NCI-H345 (cell line): ENCODE measurements around the gene MFNG.
A peak's percentile ranks its signal among the peaks of the same experiment; 100 is the strongest.

ENCODE experiments used
- DNase-seq: peaks from one replicate; lab custom pipeline; 2025; lab: John Stamatoyannopoulos, UW

Gene MFNG

DNA sequence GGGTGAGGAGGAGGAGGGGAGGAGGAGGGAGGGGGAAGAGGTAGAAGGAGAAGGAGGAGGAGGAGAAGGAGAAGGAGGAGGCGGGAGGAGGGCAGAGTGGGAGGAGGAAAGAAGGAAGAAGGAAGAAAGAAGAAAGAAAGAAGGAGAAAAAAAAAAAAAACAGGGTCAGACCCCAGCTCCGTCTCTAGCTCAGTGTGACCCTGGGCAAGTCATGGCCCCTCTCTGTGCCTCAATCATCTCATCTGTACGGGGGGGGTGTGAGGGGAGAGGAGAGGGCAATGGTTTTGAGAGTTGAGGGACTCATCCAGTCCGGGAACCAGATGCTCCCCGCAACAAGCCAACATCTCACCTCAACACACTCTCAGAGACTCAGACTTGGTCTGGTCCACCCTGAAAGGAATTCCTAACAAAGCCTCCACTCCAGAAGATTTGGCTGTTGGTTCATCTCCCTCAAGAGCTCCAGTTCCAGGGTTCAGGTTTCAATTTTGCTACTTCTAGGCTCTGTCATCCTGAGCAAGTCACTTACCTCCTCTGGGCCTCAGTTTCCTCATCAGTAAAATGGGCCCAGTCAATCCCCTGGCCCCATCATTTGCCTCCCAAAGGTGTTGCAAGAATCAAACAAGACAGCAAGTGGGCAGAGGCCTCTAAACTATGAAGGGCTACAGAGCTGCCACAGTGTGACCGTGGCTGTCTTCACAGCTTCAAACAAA is 25.4 kb upstream of the MFNG start:
- DNase-seq = no peak

DNA sequence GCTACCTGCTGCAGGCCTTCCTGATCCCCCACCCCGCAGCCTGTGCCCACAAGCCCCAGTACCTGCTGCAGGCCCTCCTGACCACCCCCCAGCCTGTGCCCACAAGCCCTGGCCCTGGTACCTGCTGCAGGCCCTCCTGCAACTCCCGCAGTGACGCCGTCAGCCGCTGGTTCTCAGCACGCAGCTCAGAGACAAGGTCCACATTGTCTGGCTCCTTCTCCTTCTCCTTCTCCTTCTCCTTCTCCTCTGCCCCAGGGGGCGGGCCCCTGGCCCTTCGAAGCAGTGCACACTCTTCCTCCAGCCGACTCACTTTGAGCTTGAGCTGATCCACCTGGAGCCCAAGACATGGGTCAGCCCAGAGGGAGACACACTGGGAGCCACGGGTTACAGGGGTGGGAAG is 23.9 kb upstream of the MFNG start:
- no peak for DNase-seq

- DNase-seq = no peak
Measured at GRCh38 chr22:37509059-37509860, 23.1 kb upstream of the MFNG start.

GRCh38 chr22:37508431-37508992 is 22.3 kb upstream of the MFNG start:
- DNase-seq = no peak

GRCh38 chr22:37507731-37508130 is 21.5 kb upstream of the MFNG start:
- no peak for DNase-seq

GRCh38 chr22:37505989-37506388 is 19.8 kb upstream of the MFNG start:
- no peak for DNase-seq

GRCh38 chr22:37505565-37505964 is 19.4 kb upstream of the MFNG start:
- DNase-seq = no peak

DNA sequence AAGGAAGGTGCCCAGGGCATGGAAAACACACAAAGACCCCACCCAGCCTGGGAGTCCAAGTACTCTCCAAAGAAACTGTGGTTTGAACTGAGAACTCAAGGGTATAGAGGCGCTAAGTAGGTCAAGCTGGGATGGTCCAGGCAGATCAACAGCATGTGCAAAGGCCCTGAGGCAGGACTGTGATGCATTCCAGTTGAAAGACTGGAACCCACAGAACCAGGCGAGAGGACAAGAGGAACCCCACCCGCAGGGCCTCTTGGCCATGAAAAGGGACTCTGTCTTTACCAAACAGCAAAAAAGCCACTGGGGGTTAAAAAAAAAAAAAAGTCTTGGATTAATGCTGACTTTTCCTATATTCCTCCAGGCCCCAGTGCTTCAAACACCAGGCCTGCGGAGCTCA is 18.8 kb upstream of the MFNG start:
- DNase-seq = no peak

DNA sequence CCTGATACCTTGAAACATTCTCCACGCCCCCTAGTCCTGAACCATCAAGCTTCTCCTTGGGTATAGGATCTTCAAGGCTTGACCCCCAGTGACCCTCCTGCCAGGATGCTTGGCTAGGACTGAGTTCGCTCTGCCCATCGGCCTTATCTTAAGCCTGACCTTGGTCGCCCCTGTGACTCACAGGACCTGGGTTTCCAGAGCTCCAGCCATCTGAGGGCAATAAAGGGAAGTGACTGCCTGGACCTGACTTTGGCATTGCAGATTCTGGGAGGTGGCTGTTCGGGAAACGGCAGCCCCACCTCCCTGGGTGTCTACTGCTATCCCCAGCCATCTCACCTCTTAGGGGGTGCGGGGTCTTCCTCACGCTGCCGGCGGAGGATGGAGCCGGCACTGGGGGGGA is 17.7 kb upstream of the MFNG start:
- no peak for DNase-seq

- no peak for DNase-seq
Measured at GRCh38 chr22:37503183-37503683, 17.0 kb upstream of the MFNG start.

DNA sequence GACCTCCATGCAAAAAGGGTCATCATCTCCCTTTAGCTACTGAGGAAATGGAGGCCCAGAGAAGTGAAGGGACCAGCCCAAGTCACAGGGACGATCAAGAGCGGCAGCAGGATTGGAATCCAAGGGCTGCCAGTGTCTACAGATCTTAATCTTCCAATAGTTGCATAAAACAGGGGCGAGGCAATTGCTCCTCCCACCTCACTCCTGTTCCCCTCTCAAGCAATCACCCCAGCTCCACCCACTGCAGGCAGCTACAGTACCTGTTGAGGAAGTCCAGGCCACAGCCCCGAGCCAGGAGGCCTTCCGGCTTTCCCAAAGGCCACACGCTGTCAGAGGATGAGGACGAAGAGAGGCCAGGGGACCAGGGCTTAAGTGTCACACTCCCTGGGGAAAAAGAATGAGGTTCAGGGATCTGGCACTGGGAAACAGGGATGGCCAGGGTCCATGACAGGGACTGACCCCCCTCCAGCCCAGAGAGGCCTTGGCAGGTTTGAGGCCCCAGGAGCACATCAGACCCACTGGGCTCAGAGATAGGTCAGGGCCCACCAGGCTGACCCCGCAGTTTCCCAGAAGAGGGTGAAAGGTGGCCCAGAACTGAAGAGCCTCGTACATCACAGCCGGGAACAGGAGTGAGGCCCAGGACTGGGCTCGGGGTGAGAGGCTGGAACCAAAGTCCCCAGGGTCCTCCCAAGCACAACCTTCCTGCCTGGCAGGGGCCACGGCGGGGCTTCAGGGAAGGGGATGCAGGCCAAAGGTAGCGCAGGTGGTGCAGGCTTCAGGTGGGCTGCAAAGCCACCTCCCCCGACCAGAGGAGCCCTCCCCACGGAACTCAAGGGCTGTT is 16.4 kb upstream of the MFNG start:
- no peak for DNase-seq

DNA sequence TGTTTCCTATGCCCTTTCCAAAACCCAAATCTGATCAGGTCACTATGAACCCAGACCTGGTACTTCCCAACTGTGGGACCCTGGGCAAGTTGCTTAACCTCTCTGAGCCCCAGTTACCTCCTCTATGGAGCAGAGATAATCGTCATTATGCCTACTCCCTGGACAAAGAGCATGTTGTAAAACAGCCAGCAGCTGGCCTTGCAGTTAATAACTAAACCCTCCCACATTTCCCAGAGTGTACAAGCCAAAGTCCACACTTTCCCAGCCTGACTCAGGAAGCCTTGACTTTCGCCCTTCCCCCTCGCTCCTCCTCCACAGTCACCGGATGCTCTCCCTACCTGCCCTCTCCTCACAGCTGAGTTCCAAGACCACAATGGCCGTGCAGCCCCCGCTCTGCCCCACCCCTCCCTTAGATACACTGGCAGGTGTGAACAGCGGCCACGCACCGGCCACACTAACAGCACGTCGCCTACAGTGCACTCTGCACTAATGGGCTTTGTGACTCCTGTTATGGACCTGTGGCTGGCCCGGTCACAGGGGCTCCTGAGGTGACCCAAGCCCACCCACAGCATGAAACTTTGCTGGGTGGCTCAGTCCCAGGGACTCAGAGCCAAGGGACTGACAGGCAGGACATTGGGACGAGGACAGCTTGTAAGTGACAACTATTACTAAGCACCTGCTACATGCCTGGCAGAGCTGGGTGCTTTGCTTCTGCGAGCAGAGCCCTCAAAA is 15.6 kb upstream of the MFNG start:
- no peak for DNase-seq

DNA sequence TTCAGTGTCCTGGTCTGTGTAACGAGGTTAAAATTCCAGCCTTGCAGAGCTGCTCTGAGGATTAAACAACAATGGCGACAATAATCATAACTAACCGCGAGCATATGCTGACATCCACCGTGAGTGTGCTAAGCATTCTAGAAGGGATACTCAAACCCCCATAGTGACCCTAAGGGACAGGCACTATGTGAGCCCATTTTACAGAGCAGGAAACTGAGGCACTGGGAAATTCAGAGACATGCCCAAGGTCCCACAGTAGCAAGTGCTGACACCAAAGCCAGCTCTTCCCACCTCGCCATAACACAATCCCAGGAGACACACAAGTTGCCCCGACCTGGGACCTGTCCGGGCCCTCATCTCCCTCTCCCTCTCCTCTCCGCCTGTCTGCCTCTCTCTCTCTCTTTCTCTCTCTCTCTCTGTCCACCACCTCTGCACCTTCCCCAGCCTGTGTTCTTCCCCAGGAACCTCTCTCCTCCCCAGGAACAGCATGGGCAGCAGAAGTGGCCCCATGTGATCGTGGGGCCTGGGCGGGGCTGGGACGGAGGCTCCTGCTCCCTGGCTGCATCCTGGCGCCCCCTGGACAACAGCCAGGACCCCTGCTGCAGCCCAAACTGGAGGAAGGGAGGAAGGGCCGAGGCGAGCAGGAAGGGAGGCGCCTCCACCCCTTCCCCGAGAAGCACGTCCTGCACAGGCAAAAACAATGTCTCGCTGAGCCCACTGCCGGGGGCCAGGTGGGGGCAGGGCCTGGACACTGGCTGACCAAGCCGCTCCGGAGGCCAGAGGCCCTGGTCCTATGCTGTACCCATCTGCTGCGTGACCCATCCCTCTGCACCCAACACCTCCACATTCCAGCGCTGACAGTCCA is 14.8 kb upstream of the MFNG start:
- no peak for DNase-seq

GRCh38 chr22:37499789-37500540 is 13.8 kb upstream of the MFNG start:
- no peak for DNase-seq

GRCh38 chr22:37499027-37499707 is 13.0 kb upstream of the MFNG start:
- no peak for DNase-seq

DNA sequence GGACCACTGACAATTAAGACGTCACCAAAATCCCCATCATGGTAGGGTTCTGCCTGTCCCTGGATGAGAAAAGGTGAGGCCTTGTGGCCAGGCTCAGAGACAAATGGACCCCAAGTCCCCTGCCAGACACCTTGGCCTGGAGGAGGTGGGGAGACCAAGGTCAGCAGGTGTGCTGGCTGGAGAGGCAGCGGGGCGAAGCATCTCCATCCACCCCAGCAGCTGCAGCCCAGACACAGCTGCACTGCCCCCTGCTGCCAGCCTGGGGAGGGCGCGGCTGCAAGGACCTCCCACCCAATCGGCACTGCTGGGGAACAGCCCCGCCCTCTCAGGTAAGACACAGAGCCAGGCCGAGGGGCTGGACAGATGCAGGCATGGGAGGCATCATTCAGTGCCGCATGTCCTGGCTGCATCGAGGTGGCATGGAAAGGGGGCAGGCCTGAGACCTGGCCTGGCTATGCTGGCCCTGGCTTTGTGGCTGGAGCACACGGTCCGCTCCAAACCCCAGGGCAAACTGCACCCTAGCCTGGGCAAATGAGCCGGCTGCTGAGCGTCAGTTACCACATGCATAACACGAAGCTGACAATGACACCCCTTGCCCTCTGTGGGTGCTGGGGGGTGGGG is 12.2 kb upstream of the MFNG start:
- peak; percentile 31 for DNase-seq

DNA sequence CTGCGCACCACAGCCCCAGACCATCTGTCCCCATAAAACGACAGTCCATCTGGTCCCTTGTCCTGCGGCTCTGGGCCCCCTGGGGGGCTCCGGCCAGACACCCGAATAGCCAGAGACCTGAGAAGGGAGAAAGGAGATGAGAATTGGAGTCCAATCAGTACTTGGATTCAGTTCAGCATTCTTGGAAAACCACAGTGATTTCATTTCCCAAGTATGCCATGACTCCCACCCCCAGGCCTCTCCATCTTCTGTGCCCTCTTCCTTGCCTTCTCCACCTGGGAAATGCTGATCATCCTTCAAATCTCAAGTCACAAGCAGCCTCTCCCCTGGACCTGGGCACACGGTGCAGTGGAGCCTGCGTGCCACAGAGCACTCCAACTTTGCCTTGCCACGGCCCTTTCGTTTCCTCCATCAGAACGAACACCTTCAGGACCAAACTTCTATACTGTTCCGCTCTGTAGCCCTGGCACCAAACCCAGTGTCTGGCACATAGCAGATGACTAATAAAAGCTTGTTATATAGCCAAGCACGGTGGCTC is 10.9 kb upstream of the MFNG start:
- no peak for DNase-seq

DNA sequence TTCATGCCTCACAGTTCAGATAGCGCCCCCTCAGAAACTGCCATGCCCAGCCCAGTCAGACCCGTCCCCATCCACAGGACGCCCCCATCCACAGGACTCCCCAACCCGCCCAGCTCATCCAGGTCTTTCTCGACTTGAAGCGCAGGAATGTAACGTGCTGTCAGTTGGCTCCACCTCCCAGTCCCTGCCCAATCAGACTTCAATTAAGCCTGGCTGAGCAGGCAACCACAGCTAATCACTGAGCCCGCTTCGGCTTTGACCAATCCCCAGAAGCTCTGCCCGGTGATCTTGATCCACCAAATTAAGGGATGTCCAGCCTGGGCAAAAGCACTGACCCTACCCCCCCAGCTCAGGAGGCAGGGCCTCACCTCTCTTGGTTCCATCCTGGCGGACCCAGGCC is 10.5 kb upstream of the MFNG start:
- no peak for DNase-seq
